GM18511 (cell line): ENCODE results near the gene PRAF2.

ENCODE experiments used
- ATAC-seq: cut with Tn5 transposase; IDR thresholded peaks from one replicate; pipeline ENCODE4 v1.9.1; 2021; ENCODE audit warnings: mild to moderate bottlenecking, moderate library complexity; ENCODE audit not compliant: unreplicated experiment

The PRAF2 gene

DNA sequence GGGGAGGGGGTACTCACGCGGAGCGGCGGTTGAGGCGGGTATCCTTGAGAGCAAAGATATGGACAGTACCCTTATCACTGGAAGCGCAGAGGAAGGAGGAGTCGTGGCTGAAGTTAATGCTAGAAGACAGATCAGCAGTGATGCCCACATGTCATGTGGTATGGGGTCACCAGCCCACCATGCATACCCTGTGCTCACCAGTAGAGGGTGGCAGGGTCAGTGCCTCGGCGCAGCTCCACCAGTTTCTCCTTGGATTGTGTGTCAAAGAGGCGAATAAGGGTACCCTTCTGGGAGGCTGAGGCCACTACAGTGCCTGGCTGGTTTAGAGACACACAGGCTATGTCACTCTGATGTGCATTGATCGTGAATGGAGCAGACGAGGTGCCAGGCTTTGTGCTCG is 1.5 kb upstream of the PRAF2 start:
- ATAC-seq = no peak

GRCh38 chrX:49072712-49073095 is 1.1 kb downstream of the PRAF2 start:
- no peak for ATAC-seq

- ATAC-seq = no peak
These were observed 1.7 kb downstream of the PRAF2 start for GRCh38 chrX:49071877-49072711.

DNA sequence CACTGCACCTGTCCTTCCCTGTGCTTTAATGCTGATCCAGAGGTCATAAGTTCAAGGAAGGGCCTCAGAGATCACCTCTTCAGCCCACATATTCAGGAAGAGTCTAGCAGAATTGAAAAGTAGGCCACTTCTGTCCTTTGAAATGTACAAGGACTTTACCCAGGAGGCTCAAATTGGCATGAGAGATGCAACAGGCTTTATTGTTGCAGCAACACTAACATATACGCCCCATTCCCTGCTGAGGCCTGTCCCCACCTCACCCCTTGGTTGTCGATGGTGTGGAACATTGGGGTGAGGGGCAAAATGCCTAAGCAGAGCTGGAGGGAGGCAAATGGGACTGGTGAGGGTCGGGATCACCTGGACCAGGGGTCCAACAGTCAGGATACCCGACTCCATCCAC is 2.8 kb downstream of the PRAF2 start:
- ATAC-seq = no peak

DNA sequence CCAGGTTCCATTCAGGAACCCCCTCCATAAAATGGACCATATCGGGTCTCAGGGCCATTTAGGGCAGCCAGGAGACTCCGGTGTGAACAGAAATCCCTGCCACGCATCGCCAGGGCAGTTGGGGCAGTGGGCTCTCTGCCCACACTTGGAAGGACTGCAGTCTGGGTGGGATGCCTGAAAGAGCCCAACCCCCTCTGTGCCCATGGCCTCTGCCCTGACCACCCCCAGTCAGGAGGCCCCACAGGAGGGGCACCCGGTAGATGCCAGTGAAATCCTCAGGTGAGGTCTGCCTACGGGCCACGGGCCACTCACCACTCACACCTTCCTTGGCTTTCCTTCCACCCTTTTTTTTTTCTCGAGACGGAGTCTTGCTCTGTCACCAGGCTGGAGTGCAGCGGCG is 4.8 kb downstream of the PRAF2 start:
- no peak for ATAC-seq

GRCh38 chrX:49067285-49068120 is 6.3 kb downstream of the PRAF2 start:
- no peak for ATAC-seq

- ATAC-seq = no peak
These were observed 7.1 kb downstream of the PRAF2 start for GRCh38 chrX:49066690-49067089.

- ATAC-seq = no peak
These were observed 7.5 kb downstream of the PRAF2 start for GRCh38 chrX:49066278-49066677.

GRCh38 chrX:49064735-49065134 is 9.1 kb downstream of the PRAF2 start:
- ATAC-seq = no peak

- no peak for ATAC-seq
These were observed 9.5 kb downstream of the PRAF2 start for GRCh38 chrX:49064303-49064702.

GRCh38 chrX:49063715-49064114 is 10.1 kb downstream of the PRAF2 start:
- no peak for ATAC-seq

DNA sequence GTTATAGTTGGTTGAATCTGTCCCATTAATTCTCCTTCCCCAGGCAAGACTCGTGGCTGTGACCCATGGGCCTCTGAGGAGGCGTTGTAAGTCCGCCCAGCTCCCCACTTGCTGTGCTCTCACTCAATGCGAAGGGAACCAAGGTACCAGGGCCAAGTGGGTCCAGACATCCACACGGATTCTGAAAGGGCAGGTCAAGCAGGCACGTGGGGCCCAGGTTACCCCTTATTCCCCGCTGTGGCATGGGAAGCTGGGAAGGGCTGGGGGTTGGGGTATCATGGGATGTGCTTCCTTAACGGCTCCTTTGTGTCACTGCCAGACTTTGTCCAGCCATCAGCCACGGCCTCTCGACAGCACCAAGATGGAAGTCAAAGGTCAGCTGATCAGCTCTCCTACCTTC is 11.9 kb downstream of the PRAF2 start:
- no peak for ATAC-seq

DNA sequence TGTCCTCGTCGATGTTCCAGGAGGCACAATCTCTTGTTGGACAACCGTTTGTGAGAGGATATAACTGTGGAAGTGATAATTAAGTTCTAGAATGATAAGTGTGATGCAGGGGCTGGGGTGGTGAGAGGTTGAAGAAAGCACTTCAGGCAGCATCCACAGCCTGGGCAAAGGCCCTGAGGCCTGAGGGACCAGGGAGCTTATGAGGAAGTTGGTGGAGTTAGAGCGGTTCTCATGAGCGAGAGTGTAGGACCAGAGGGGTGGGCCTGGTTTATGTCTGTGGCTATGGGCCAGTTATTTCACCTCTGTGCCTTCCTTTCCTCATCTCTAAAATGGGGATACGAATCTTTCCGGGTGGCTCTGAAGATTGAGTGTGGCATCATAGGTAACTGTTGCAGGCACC is 12.3 kb downstream of the PRAF2 start:
- ATAC-seq = no peak

DNA sequence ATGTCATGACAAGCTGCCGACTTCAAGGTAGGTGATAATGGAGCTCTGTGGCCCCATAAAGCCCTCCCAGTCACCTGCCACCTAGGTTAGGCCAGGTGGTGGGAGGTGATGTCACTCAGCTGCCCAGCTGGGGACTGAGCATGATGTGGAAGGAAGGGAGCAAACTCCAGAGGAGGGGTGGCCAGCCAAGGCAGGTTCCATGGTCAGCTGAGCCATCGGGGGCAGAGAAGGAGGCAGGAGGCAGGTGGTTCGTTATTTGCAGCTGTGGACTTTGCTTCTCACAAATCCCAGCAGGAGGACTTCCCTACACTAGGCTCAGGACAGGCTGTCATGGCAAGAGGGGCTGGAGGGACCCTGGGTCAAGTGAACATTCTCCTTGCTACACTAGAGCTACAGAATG is 12.9 kb downstream of the PRAF2 start:
- no peak for ATAC-seq

- no peak for ATAC-seq
These were observed 14.1 kb downstream of the PRAF2 start for GRCh38 chrX:49059681-49060085.

GRCh38 chrX:49059201-49059600 is 14.6 kb downstream of the PRAF2 start:
- no peak for ATAC-seq

DNA sequence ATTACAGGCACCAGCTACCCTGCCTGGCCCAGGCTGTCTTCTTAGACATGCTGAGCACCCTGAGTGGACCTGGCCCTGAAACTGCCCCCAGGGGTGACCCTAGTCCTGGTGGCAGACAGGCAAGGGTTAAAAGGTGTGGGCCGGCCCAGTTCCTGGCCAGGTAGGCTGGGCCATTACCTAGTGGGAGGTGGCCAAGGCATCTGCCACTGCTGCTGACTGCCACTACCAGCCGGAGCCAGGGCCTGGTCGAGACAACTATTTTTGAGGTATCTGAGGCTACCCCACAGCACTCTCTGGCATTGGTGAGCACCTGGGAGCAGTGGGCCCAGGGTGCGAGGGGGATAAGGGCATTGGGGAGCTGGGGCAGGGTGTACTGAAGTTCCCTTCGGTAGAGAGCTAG is 15.0 kb downstream of the PRAF2 start, which contains the start of gene CCDC120:
CCDC120 (plus strand) TSS at position 206 of the 400 bp plus-strand sequence. CDS start 3,043 bp downstream, outside the sequence.
- ATAC-seq = no peak

GRCh38 chrX:49054073-49054762 is 19.6 kb downstream of the PRAF2 start:
- ATAC-seq = no peak

GRCh38 chrX:49053223-49054072 is 20.4 kb downstream of the PRAF2 start:
- peak; percentile 62 for ATAC-seq

GRCh38 chrX:49043987-49044281 is 29.9 kb downstream of the PRAF2 start:
- no peak for ATAC-seq
